GM23338 (cell line): ENCODE data around the gene ALG10B.
"Not testable (repeated sequence)": the region's sequence is repeated elsewhere in the genome, so short reads cannot be mapped to it uniquely, and the experiment has no call there.

Experiments
- CREB1 ChIP-seq: fragments of 250-450 bp; sonication (Bioruptor Pico); IDR thresholded peaks from 2 replicates; pipeline ENCODE4 v1.5.0; 2020; ENCODE audit warnings: low read depth, mild to moderate bottlenecking, moderate library complexity
- EZH2 ChIP-seq: fragments of 200-600 bp; sonication (generic); IDR thresholded peaks from one replicate; pipeline ENCODE4 v1.8.0; 2017; ENCODE audit warnings: antibody characterized with exemption, mild to moderate bottlenecking, low read depth; ENCODE audit not compliant: unreplicated experiment
- EZH2phosphoT487 ChIP-seq: fragments of 200-600 bp; sonication (generic); IDR thresholded peaks from one replicate; pipeline ENCODE4 v1.8.1; 2018; ENCODE audit warnings: antibody characterized with exemption; ENCODE audit not compliant: unreplicated experiment
- JUNB ChIP-seq: IDR thresholded peaks from one replicate; pipeline ENCODE4 v1.6.1; 2016; ENCODE audit warnings: antibody characterized with exemption; ENCODE audit not compliant: unreplicated experiment
- NANOG ChIP-seq: IDR thresholded peaks from 2 replicates; pipeline ENCODE4 v1.6.1; 2016; ENCODE audit warnings: antibody characterized with exemption, borderline replicate concordance
- POLR2AphosphoS5 ChIP-seq: IDR thresholded peaks from 2 replicates; pipeline ENCODE4 v1.6.1; 2016; ENCODE audit warnings: antibody characterized with exemption, low read depth
- STAT1 ChIP-seq: IDR thresholded peaks from one replicate; pipeline ENCODE4 v1.6.1; 2016; ENCODE audit warnings: antibody characterized with exemption; ENCODE audit not compliant: unreplicated experiment
- ZNF114 ChIP-seq: fragments of 250-450 bp; sonication (Bioruptor Pico); IDR thresholded peaks from 2 replicates; pipeline ENCODE4 v1.5.0; 2020; ENCODE audit warnings: mild to moderate bottlenecking, moderate library complexity
- ZNF331 ChIP-seq: fragments of 250-450 bp; sonication (Bioruptor Pico); IDR thresholded peaks from 2 replicates; pipeline ENCODE4 v1.5.0; 2020; ENCODE audit warnings: low read depth, mild to moderate bottlenecking, moderate library complexity
- TF ChIP-seq, protein P1 (sequence below), 2 experiments: fragments of 200-600 bp in 1 of 2; sonication (generic) in 1 of 2; conservative IDR thresholded peaks; 2 replicates each; pipeline versions ENCODE4 v1.5.1 to v1.6.1; 2016 to 2017; ENCODE audit warnings: antibody characterized with exemption in 2 of 2, low read depth in 2 of 2, mild to moderate bottlenecking in 2 of 2, moderate library complexity in 1 of 2
- TF ChIP-seq, protein P2 (sequence below): IDR thresholded peaks from one replicate; pipeline ENCODE4 v1.6.1; 2018; ENCODE audit warnings: antibody characterized with exemption; ENCODE audit not compliant: unreplicated experiment
- TF ChIP-seq, protein P3 (sequence below): IDR thresholded peaks from 2 replicates; pipeline ENCODE4 v1.6.1; 2016; ENCODE audit warnings: antibody characterized with exemption

GRCh38 chr12:38343916-38344315 lies 27.3 kb downstream of the ALG10B start:
- TF ChIP-seq, protein P1, sequence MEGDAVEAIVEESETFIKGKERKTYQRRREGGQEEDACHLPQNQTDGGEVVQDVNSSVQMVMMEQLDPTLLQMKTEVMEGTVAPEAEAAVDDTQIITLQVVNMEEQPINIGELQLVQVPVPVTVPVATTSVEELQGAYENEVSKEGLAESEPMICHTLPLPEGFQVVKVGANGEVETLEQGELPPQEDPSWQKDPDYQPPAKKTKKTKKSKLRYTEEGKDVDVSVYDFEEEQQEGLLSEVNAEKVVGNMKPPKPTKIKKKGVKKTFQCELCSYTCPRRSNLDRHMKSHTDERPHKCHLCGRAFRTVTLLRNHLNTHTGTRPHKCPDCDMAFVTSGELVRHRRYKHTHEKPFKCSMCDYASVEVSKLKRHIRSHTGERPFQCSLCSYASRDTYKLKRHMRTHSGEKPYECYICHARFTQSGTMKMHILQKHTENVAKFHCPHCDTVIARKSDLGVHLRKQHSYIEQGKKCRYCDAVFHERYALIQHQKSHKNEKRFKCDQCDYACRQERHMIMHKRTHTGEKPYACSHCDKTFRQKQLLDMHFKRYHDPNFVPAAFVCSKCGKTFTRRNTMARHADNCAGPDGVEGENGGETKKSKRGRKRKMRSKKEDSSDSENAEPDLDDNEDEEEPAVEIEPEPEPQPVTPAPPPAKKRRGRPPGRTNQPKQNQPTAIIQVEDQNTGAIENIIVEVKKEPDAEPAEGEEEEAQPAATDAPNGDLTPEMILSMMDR (conservative IDR thresholded peaks at IDR 0.05; ENCODE audit: low read depth in 2 of 2) = not testable (repeated sequence)
- TF ChIP-seq CREB1; EZH2; STAT1; POLR2AphosphoS5; EZH2phosphoT487; ZNF114 (CRISPR knock-in tag); JUNB; NANOG; ZNF331 (CRISPR knock-in tag): not testable (repeated sequence)
- TF ChIP-seq, protein P2, sequence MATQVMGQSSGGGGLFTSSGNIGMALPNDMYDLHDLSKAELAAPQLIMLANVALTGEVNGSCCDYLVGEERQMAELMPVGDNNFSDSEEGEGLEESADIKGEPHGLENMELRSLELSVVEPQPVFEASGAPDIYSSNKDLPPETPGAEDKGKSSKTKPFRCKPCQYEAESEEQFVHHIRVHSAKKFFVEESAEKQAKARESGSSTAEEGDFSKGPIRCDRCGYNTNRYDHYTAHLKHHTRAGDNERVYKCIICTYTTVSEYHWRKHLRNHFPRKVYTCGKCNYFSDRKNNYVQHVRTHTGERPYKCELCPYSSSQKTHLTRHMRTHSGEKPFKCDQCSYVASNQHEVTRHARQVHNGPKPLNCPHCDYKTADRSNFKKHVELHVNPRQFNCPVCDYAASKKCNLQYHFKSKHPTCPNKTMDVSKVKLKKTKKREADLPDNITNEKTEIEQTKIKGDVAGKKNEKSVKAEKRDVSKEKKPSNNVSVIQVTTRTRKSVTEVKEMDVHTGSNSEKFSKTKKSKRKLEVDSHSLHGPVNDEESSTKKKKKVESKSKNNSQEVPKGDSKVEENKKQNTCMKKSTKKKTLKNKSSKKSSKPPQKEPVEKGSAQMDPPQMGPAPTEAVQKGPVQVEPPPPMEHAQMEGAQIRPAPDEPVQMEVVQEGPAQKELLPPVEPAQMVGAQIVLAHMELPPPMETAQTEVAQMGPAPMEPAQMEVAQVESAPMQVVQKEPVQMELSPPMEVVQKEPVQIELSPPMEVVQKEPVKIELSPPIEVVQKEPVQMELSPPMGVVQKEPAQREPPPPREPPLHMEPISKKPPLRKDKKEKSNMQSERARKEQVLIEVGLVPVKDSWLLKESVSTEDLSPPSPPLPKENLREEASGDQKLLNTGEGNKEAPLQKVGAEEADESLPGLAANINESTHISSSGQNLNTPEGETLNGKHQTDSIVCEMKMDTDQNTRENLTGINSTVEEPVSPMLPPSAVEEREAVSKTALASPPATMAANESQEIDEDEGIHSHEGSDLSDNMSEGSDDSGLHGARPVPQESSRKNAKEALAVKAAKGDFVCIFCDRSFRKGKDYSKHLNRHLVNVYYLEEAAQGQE = not testable (repeated sequence)
- TF ChIP-seq, protein P3, sequence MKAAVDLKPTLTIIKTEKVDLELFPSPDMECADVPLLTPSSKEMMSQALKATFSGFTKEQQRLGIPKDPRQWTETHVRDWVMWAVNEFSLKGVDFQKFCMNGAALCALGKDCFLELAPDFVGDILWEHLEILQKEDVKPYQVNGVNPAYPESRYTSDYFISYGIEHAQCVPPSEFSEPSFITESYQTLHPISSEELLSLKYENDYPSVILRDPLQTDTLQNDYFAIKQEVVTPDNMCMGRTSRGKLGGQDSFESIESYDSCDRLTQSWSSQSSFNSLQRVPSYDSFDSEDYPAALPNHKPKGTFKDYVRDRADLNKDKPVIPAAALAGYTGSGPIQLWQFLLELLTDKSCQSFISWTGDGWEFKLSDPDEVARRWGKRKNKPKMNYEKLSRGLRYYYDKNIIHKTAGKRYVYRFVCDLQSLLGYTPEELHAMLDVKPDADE = not testable (repeated sequence)
